H1 (cell line): ENCODE data around the gene MMP15.
"Not testable (repeated sequence)": the region's sequence is repeated elsewhere in the genome, so short reads cannot be mapped to it uniquely, and the experiment has no call there.

Source experiments
- ATF3 ChIP-seq: IDR thresholded peaks from 2 replicates; pipeline ENCODE4 v1.6.1; 2011; ENCODE audit warnings: low read depth, mild to moderate bottlenecking, low read length; ENCODE audit not compliant: insufficient read depth
- CREB1 ChIP-seq: IDR thresholded peaks from 2 replicates; pipeline ENCODE4 v1.6.1; 2012; ENCODE audit warnings: inconsistent platforms
- CTCF ChIP-seq, 3 experiments: IDR thresholded peaks; 1 replicate in 2 of 3; 2 replicates in 1 of 3; pipeline versions ENCODE4 v1.5.1 to v1.6.1; 2011; ENCODE audit warnings: low read length in 3 of 3, mild to moderate bottlenecking in 3 of 3, inconsistent platforms in 2 of 3, low read depth in 1 of 3, moderate library complexity in 1 of 3; ENCODE audit not compliant: insufficient read depth in 1 of 3; ENCODE audit errors: control extremely low read depth in 1 of 3
- GABPA ChIP-seq: IDR thresholded peaks from 2 replicates; pipeline ENCODE4 v1.6.1; 2011; ENCODE audit warnings: mild to moderate bottlenecking, low read length, moderate library complexity, borderline replicate concordance; ENCODE audit not compliant: insufficient read depth
- HDAC6 ChIP-seq: IDR thresholded peaks from one replicate; pipeline ENCODE4 v1.7.1; 2012; ENCODE audit warnings: low read depth, mild to moderate bottlenecking, inconsistent platforms, low read length, moderate library complexity
- KDM1A ChIP-seq: fragments of 200-600, 300-600 bp; sonication (generic); IDR thresholded peaks from 2 replicates; pipeline ENCODE4 v1.7.1; 2016; ENCODE audit warnings: mild to moderate bottlenecking, low read length, borderline replicate concordance
- KDM4A ChIP-seq: IDR thresholded peaks from one replicate; pipeline ENCODE4 v1.7.1; 2012; ENCODE audit warnings: low read depth, mild to moderate bottlenecking, moderate library complexity, low read length, inconsistent platforms; ENCODE audit not compliant: severe bottlenecking
- MAFK ChIP-seq: IDR thresholded peaks from 2 replicates; pipeline ENCODE4 v1.6.1; 2012; ENCODE audit warnings: low read depth, mild to moderate bottlenecking, improper control_type of control experiment, low read length
- POLR2A ChIP-seq, 2 experiments: IDR thresholded peaks; 1 replicate in 1 of 2; 2 replicates in 1 of 2; pipeline ENCODE4 v1.6.1; 2011; ENCODE audit warnings: low read depth in 2 of 2, low read length in 2 of 2, mild to moderate bottlenecking in 2 of 2; ENCODE audit errors: control extremely low read depth in 1 of 2
- POLR2AphosphoS5 ChIP-seq: IDR thresholded peaks from 2 replicates; pipeline ENCODE4 v1.6.1; 2011; ENCODE audit warnings: low read depth, low read length
- SRF ChIP-seq: IDR thresholded peaks from 2 replicates; pipeline ENCODE4 v1.6.1; 2011; ENCODE audit warnings: mild to moderate bottlenecking, low read depth, low read length, moderate library complexity

GRCh38 chr16:58095575-58095960 lies 70.0 kb downstream of the MMP15 start:
- not testable (repeated sequence) for TF ChIP-seq KDM1A; CREB1; POLR2A (IDR thresholded peaks at IDR 0.05; ENCODE audit: control extremely low read depth in 1 of 2, low read depth in 2 of 2, low read length in 2 of 2); ATF3; CTCF (IDR thresholded peaks at IDR 0.05; ENCODE audit: control extremely low read depth in 1 of 3, insufficient read depth in 1 of 3, low read depth in 1 of 3, low read length in 3 of 3); MAFK; KDM4A; GABPA; HDAC6; POLR2AphosphoS5; SRF
